Peyer's patch (tissue), 4 donors: ENCODE measurements around the gene APOM.

Source experiments
- POLR2A ChIP-seq, 2 donors: fragments of 450-650 bp; IDR thresholded peaks; one replicate each; pipeline ENCODE4 v1.5.1; 2017; ENCODE audit warnings: antibody characterized with exemption in 2 of 2, mild to moderate bottlenecking in 2 of 2, moderate library complexity in 2 of 2
- TF ChIP-seq, protein P1 (sequence below), 6 experiments: fragments of 450-650 bp in 4 of 6; fragments of 200-600 bp in 2 of 6; sonication (generic) in 1 of 6; IDR thresholded peaks; one replicate each; pipeline ENCODE4 v1.5.1; 2017 to 2019; ENCODE audit warnings: antibody characterized with exemption in 6 of 6, mild to moderate bottlenecking in 3 of 6, moderate library complexity in 1 of 6

DNA sequence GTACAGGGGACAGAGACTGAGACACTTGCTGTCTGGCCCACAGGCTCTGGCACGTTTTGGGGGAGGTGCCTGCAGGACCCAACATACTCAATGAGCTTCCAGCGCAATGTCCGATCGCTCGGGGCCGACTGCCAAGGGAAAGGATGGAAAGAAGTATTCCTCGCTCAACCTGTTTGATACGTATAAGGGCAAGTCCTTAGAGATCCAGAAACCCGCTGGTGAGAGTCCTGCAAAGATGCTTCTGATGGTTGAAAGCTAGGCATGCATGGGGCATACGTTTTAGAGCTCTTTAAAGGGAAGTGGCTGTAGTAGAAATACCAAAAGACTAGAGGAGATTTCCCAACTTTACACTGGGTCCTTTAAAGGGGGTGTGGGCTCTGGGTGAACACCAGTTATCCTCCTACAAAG, 33.0 kb upstream of the APOM start:
- TF ChIP-seq POLR2A (IDR thresholded peaks at IDR 0.05): no peak
- TF ChIP-seq, protein P1, sequence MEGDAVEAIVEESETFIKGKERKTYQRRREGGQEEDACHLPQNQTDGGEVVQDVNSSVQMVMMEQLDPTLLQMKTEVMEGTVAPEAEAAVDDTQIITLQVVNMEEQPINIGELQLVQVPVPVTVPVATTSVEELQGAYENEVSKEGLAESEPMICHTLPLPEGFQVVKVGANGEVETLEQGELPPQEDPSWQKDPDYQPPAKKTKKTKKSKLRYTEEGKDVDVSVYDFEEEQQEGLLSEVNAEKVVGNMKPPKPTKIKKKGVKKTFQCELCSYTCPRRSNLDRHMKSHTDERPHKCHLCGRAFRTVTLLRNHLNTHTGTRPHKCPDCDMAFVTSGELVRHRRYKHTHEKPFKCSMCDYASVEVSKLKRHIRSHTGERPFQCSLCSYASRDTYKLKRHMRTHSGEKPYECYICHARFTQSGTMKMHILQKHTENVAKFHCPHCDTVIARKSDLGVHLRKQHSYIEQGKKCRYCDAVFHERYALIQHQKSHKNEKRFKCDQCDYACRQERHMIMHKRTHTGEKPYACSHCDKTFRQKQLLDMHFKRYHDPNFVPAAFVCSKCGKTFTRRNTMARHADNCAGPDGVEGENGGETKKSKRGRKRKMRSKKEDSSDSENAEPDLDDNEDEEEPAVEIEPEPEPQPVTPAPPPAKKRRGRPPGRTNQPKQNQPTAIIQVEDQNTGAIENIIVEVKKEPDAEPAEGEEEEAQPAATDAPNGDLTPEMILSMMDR (IDR thresholded peaks at IDR 0.05): no peak
